ENCODE results near the gene TREML1.
"Not testable (repeated sequence)": the region's sequence is repeated elsewhere in the genome, so short reads cannot be mapped to it uniquely, and the experiment has no call there.

The TREML1 gene

DNA sequence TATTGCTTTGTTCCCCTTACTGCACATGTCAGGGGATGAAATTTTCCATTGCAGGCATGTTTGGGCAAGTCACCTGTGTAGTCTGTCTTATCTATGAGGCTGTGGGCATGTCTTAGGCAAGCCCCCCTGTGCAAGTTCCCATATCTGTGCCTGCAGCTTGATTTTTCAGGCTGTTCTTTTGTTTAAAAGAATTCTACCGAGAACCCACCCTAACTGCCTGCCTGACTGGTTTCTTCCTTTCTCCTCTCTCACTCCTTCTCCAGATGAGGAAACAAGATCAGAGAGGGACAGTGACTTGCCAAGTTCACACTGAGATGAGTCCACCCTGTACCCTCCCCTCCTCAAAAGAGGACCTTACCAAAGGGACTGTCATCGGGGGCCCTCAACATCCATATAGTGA, 35.8 kb upstream of the TREML1 start:
- no peak overlapping the region for H2BK12ac ChIP-seq (ENCODE audit: low read length)
- no peak overlapping the region for H3K4ac ChIP-seq (ENCODE audit: low read length)
- DNase-seq (ENCODE audit: low spot score): no peak
- no peak overlapping the region for H2AFZ ChIP-seq (ENCODE audit: low read length)
- H2BK15ac ChIP-seq (ENCODE audit: low read length): no peak overlapping the region
- no peaks in the 10 kb centered on the region for H3K79me1 ChIP-seq (ENCODE audit: low read depth, low read length)
- H3K23ac ChIP-seq (ENCODE audit: low read depth, low read length, poor library complexity): no peak overlapping the region
- no CpG with 5 or more reads among the region's 2 CpGs for WGBS, 2 donors (ENCODE audit: extremely low coverage in 2 of 2, insufficient read length in 2 of 2, insufficient replicate concordance in 1 of 2)
- H2AK5ac ChIP-seq (ENCODE audit: low read depth, low read length): no peak overlapping the region
- H4K91ac ChIP-seq (ENCODE audit: low read depth, low read length, poor library complexity): no peak overlapping the region
- H3K27me3 ChIP-seq (ENCODE audit: control insufficient read depth in 3 of 3, insufficient read depth in 3 of 3, low read depth in 1 of 3, low read length in 3 of 3): peaks cover 0 to 11% (median 0%) of the 10 kb centered on the region in 3 experiments
- peaks cover 0 to 2% of the 10 kb centered on the region in 2 donors for H3K4me1 ChIP-seq (ENCODE audit: control insufficient read depth in 2 of 2, insufficient read depth in 1 of 2, low read depth in 1 of 2, low read length in 2 of 2)
- no peak overlapping the region for H2BK120ac ChIP-seq (ENCODE audit: low read depth, low read length)
- no peak overlapping the region for H3K9ac ChIP-seq (ENCODE audit: low read depth, low read length, poor library complexity)
- H3K18ac ChIP-seq (ENCODE audit: low read length): no peak overlapping the region
- no peak overlapping the region for H4K8ac ChIP-seq (ENCODE audit: low read depth, low read length)
- H2BK5ac ChIP-seq (ENCODE audit: low read length): no peak overlapping the region
- no peak overlapping the region for H3K4me2 ChIP-seq (ENCODE audit: insufficient read depth, low read length, poor library complexity, severe bottlenecking)
- no peaks in the 10 kb centered on the region for H3K36me3 ChIP-seq (replicated peaks in 1 of 2; ENCODE audit: control insufficient read depth in 2 of 2, insufficient read depth in 2 of 2, low read length in 2 of 2)
- no peak overlapping the region for H3K14ac ChIP-seq (ENCODE audit: low read length)
- H3K4me3 ChIP-seq (ENCODE audit: low read length in 2 of 2): no peak overlapping the region
- H3K9me3 ChIP-seq (replicated peaks in 1 of 2; ENCODE audit: control insufficient read depth in 2 of 2, insufficient read depth in 1 of 2, low read depth in 1 of 2, low read length in 2 of 2): peaks cover 6 to 13% of the 10 kb centered on the region in 2 donors
- H3K27ac ChIP-seq (replicated peaks; ENCODE audit: low read length): no peak overlapping the region

DNA sequence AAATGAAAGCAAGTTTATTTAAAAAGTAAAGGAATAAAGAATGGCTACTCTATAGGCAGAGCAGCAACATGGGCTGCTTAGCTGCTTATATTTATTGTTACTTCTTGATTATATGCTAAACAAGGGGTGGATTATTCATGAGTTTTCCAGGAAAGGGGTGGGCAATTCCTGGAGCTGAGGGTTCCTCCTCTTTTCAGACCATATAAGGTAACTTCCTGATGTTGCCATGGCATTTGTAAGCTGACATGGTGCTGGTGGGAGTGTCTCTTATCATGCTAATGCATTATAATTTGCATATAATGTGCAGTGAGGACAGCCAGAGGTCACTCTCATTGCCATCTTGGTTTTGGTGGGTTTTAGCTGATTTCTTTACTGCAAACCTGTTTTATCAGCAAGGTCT, 34.9 kb upstream of the TREML1 start:
- H3K4me2 ChIP-seq (ENCODE audit: insufficient read depth, low read length, poor library complexity, severe bottlenecking); H2AK5ac ChIP-seq (ENCODE audit: low read depth, low read length); H3K36me3 ChIP-seq (replicated peaks in 1 of 2; ENCODE audit: control insufficient read depth in 2 of 2, insufficient read depth in 2 of 2, low read length in 2 of 2); H3K27ac ChIP-seq (replicated peaks; ENCODE audit: low read length); H3K4me3 ChIP-seq (ENCODE audit: low read length in 2 of 2); H3K4me1 ChIP-seq (ENCODE audit: control insufficient read depth in 2 of 2, insufficient read depth in 1 of 2, low read depth in 1 of 2, low read length in 2 of 2); H2BK15ac ChIP-seq (ENCODE audit: low read length); H2AFZ ChIP-seq (ENCODE audit: low read length); H3K18ac ChIP-seq (ENCODE audit: low read length); H4K8ac ChIP-seq (ENCODE audit: low read depth, low read length); H4K91ac ChIP-seq (ENCODE audit: low read depth, low read length, poor library complexity); H3K9ac ChIP-seq (ENCODE audit: low read depth, low read length, poor library complexity); H2BK12ac ChIP-seq (ENCODE audit: low read length); H3K23ac ChIP-seq (ENCODE audit: low read depth, low read length, poor library complexity); H3K4ac ChIP-seq (ENCODE audit: low read length); DNase-seq (ENCODE audit: low spot score); H3K14ac ChIP-seq (ENCODE audit: low read length); H2BK120ac ChIP-seq (ENCODE audit: low read depth, low read length); H2BK5ac ChIP-seq (ENCODE audit: low read length); H3K79me1 ChIP-seq (ENCODE audit: low read depth, low read length): not testable (repeated sequence)
- H3K27me3 ChIP-seq (ENCODE audit: control insufficient read depth in 3 of 3, insufficient read depth in 3 of 3, low read depth in 1 of 3, low read length in 3 of 3): peaks cover 0 to 11% (median 0%) of the 10 kb centered on the region in 3 experiments
- H3K9me3 ChIP-seq (replicated peaks in 1 of 2; ENCODE audit: control insufficient read depth in 2 of 2, insufficient read depth in 1 of 2, low read depth in 1 of 2, low read length in 2 of 2): peaks cover 6 to 13% of the 10 kb centered on the region in 2 donors

- H3K18ac ChIP-seq (ENCODE audit: low read length): no peak overlapping the region
- no peak overlapping the region for H3K23ac ChIP-seq (ENCODE audit: low read depth, low read length, poor library complexity)
- H2BK15ac ChIP-seq (ENCODE audit: low read length): no peak overlapping the region
- no peaks in the 10 kb centered on the region for H3K36me3 ChIP-seq (replicated peaks in 1 of 2; ENCODE audit: control insufficient read depth in 2 of 2, insufficient read depth in 2 of 2, low read length in 2 of 2)
- no peak for DNase-seq (ENCODE audit: low spot score)
- peaks cover 6 to 13% of the 10 kb centered on the region in 2 donors for H3K9me3 ChIP-seq (replicated peaks in 1 of 2; ENCODE audit: control insufficient read depth in 2 of 2, insufficient read depth in 1 of 2, low read depth in 1 of 2, low read length in 2 of 2)
- no CpG with 5 or more reads among the region's 8 CpGs for WGBS, 2 donors (ENCODE audit: extremely low coverage in 2 of 2, insufficient read length in 2 of 2, insufficient replicate concordance in 1 of 2)
- no peak overlapping the region for H2BK5ac ChIP-seq (ENCODE audit: low read length)
- no peak overlapping the region for H2AFZ ChIP-seq (ENCODE audit: low read length)
- no peaks in the 10 kb centered on the region for H3K79me1 ChIP-seq (ENCODE audit: low read depth, low read length)
- H3K27me3 ChIP-seq (ENCODE audit: control insufficient read depth in 3 of 3, insufficient read depth in 3 of 3, low read depth in 1 of 3, low read length in 3 of 3): peaks cover 0 to 11% (median 0%) of the 10 kb centered on the region in 3 experiments
- H3K27ac ChIP-seq (replicated peaks; ENCODE audit: low read length): no peak overlapping the region
- H3K4ac ChIP-seq (ENCODE audit: low read length): no peak overlapping the region
- H2BK12ac ChIP-seq (ENCODE audit: low read length): no peak overlapping the region
- no peak overlapping the region for H3K4me3 ChIP-seq (ENCODE audit: low read length in 2 of 2)
- no peak overlapping the region for H3K14ac ChIP-seq (ENCODE audit: low read length)
- no peak overlapping the region for H2BK120ac ChIP-seq (ENCODE audit: low read depth, low read length)
- no peak overlapping the region for H2AK5ac ChIP-seq (ENCODE audit: low read depth, low read length)
- H3K9ac ChIP-seq (ENCODE audit: low read depth, low read length, poor library complexity): no peak overlapping the region
- H4K91ac ChIP-seq (ENCODE audit: low read depth, low read length, poor library complexity): no peak overlapping the region
- H4K8ac ChIP-seq (ENCODE audit: low read depth, low read length): no peak overlapping the region
- no peak overlapping the region for H3K4me2 ChIP-seq (ENCODE audit: insufficient read depth, low read length, poor library complexity, severe bottlenecking)
- no peaks in the 10 kb centered on the region for H3K4me1 ChIP-seq (ENCODE audit: control insufficient read depth in 2 of 2, insufficient read depth in 1 of 2, low read depth in 1 of 2, low read length in 2 of 2)
These were observed 34.1 kb upstream of the TREML1 start for GRCh38 chr6:41187924-41188886.

GRCh38 chr6:41186031-41186562, 31.9 kb upstream of the TREML1 start:
- Histone ChIP-seq H3K36me3 (replicated peaks in 1 of 2; ENCODE audit: control insufficient read depth in 2 of 2, insufficient read depth in 2 of 2, low read length in 2 of 2) (no peaks in the 10 kb centered on the region), H4K91ac (ENCODE audit: low read depth, low read length, poor library complexity) (no peak overlapping the region), H3K9ac (ENCODE audit: low read depth, low read length, poor library complexity) (no peak overlapping the region), H2BK5ac (ENCODE audit: low read length) (no peak overlapping the region), H3K4ac (ENCODE audit: low read length) (no peak overlapping the region), H2AFZ (ENCODE audit: low read length) (no peak overlapping the region), H3K79me1 (ENCODE audit: low read depth, low read length) (no peaks in the 10 kb centered on the region), H3K23ac (ENCODE audit: low read depth, low read length, poor library complexity) (no peak overlapping the region), H2BK120ac (ENCODE audit: low read depth, low read length) (no peak overlapping the region), H3K4me3 (ENCODE audit: low read length in 2 of 2) (no peak overlapping the region), H3K4me2 (ENCODE audit: insufficient read depth, low read length, poor library complexity, severe bottlenecking) (no peak overlapping the region), H2BK12ac (ENCODE audit: low read length) (no peak overlapping the region), H3K18ac (ENCODE audit: low read length) (no peak overlapping the region), H3K4me1 (ENCODE audit: control insufficient read depth in 2 of 2, insufficient read depth in 1 of 2, low read depth in 1 of 2, low read length in 2 of 2) (no peaks in the 10 kb centered on the region), H4K8ac (ENCODE audit: low read depth, low read length) (no peak overlapping the region), H2BK15ac (ENCODE audit: low read length) (no peak overlapping the region), H3K9me3 (replicated peaks in 1 of 2; ENCODE audit: control insufficient read depth in 2 of 2, insufficient read depth in 1 of 2, low read depth in 1 of 2, low read length in 2 of 2) (peaks cover 4 to 13% of the 10 kb centered on the region in 2 donors), H3K27ac (replicated peaks; ENCODE audit: low read length) (no peak overlapping the region), H3K14ac (ENCODE audit: low read length) (no peak overlapping the region), H2AK5ac (ENCODE audit: low read depth, low read length) (no peak overlapping the region), H3K27me3 (ENCODE audit: control insufficient read depth in 3 of 3, insufficient read depth in 3 of 3, low read depth in 1 of 3, low read length in 3 of 3) (peaks cover 0 to 11% (median 0%) of the 10 kb centered on the region in 3 experiments)
- no peak for DNase-seq (ENCODE audit: low spot score)
- WGBS, 2 donors (ENCODE audit: extremely low coverage in 2 of 2, insufficient read length in 2 of 2, insufficient replicate concordance in 1 of 2): no CpG with 5 or more reads among the region's 10 CpGs
